GM12878 (cell line): Measurements from ENCODE around the gene ASRGL1. TPM values are rescaled to one million over a fixed set of nuclear protein-coding genes. Genes with fewer than 3 reads are reported as not detected.

ENCODE experiments used
- ATAC-seq: fragments of 200-7000 bp; cut with Tn5 transposase; 3 replicates; pipeline ENCODE4 v1.9.1; 2020; ENCODE audit warnings: mild to moderate bottlenecking, moderate library complexity
- BruUV-seq: library from RNA; stranded (reverse); fragments of 400-500 nt; replicated peaks from 2 replicates; lab custom pipeline; 2021; lab: Mats Ljungman, UMichigan
- CTCF ChIA-PET: fragments of 300-600 bp; sonication (Branson Sonifier 250); formaldehyde crosslinking; extraction: SDS; loops from one replicate; lab custom pipeline; 2021; ENCODE audit warnings: inconsistent platforms; lab: Yijun Ruan, JAX
- POLR2A ChIA-PET: fragments of 350-600 bp; formaldehyde crosslinking; extraction: SDS; loops from one replicate; lab custom pipeline; 2021; ENCODE audit warnings: inconsistent platforms; lab: Charles Lee
- RAD21 ChIA-PET: fragments of 300-600 bp; sonication (Branson Sonifier 250); formaldehyde crosslinking; loops from one replicate; lab custom pipeline; 2023; ENCODE audit warnings: antibody characterized with exemption; ENCODE audit not compliant: unreplicated experiment; lab: Charles Lee
- SMC1A ChIA-PET: fragments of 300-600 bp; sonication (Branson Sonifier 250); formaldehyde crosslinking; loops from one replicate; lab custom pipeline; 2023; ENCODE audit not compliant: unreplicated experiment, uncharacterized antibody; lab: Charles Lee
- DNase-seq: peaks from one replicate; pipeline ENCODE4 v3.0.0-alpha.2; 2011; ENCODE audit warnings: low read depth, low spot score
- FAIRE-seq: peaks from 3 replicates; lab custom pipeline; 2011; peaks lifted over from hg19 to GRCh38; lab: Jason Lieb, UNC
- H2AFZ ChIP-seq: 2 replicates; pipeline ENCODE4 v1.6.0; 2011; ENCODE audit warnings: low read depth, low read length, control low read depth; ENCODE audit not compliant: control insufficient read depth
- H3K27ac ChIP-seq: 2 replicates; pipeline ENCODE4 v1.5.1; 2011; ENCODE audit warnings: control low read depth; ENCODE audit not compliant: control insufficient read depth, insufficient read depth
- H3K27me3 ChIP-seq, 2 experiments: replicated peaks in 1 of 2; 2 replicates each; pipeline versions ENCODE4 v1.6.0 to v1.6.1; 2011; ENCODE audit warnings: low read length in 1 of 2; ENCODE audit not compliant: control insufficient read depth in 2 of 2, insufficient read depth in 2 of 2
- H3K36me3 ChIP-seq, 2 experiments: 2 replicates each; pipeline ENCODE4 v1.5.1; 2011; ENCODE audit warnings: low read length in 1 of 2; ENCODE audit not compliant: control insufficient read depth in 2 of 2, insufficient read depth in 2 of 2
- H3K4me1 ChIP-seq: 2 replicates; pipeline ENCODE4 v1.6.1; 2011; ENCODE audit warnings: mild to moderate bottlenecking, low read length, moderate library complexity, mixed read lengths; ENCODE audit not compliant: control insufficient read depth, insufficient read depth
- H3K4me2 ChIP-seq: 2 replicates; pipeline ENCODE4 v1.6.0; 2011; ENCODE audit warnings: control low read depth; ENCODE audit not compliant: control insufficient read depth, insufficient read depth
- H3K4me3 ChIP-seq: fragments of 200-600 bp; sonication (generic); 2 replicates; pipeline ENCODE4 v1.5.1; 2016
- H3K79me2 ChIP-seq: 2 replicates; pipeline ENCODE4 v1.6.0; 2011; ENCODE audit warnings: low read length; ENCODE audit not compliant: control insufficient read depth, insufficient read depth
- H3K9ac ChIP-seq: 2 replicates; pipeline ENCODE4 v1.8.0; 2011; ENCODE audit warnings: low read length, control low read depth, mixed read lengths; ENCODE audit not compliant: control insufficient read depth, insufficient read depth
- H3K9me3 ChIP-seq: replicated peaks from 3 replicates; pipeline ENCODE4 v1.5.1; 2011; ENCODE audit warnings: mild to moderate bottlenecking, low read length; ENCODE audit not compliant: control insufficient read depth, insufficient read depth
- H4K20me1 ChIP-seq: 2 replicates; pipeline ENCODE4 v1.6.0; 2011; ENCODE audit not compliant: control insufficient read depth, insufficient read depth
- ATF3 ChIP-seq: IDR thresholded peaks from 2 replicates; pipeline ENCODE4 v1.6.1; 2011; ENCODE audit warnings: low read depth, mild to moderate bottlenecking, low read length, moderate library complexity, borderline replicate concordance; ENCODE audit errors: extremely low read depth
- CREB1 ChIP-seq: IDR thresholded peaks from 2 replicates; pipeline ENCODE4 v1.6.1; 2012; ENCODE audit warnings: low read depth, mild to moderate bottlenecking, inconsistent platforms
- ETV6 ChIP-seq, 2 experiments: fragments of 450-650 bp in 1 of 2; IDR thresholded peaks in 1 of 2; conservative IDR thresholded peaks in 1 of 2; 2 replicates each; pipeline ENCODE4 v1.6.1; 2014; ENCODE audit warnings: antibody characterized with exemption in 1 of 2, borderline replicate concordance in 1 of 2, low read depth in 1 of 2, mild to moderate bottlenecking in 1 of 2, moderate library complexity in 1 of 2
- FOS ChIP-seq: IDR thresholded peaks from 3 replicates; pipeline ENCODE4 v1.6.1; 2011; ENCODE audit warnings: borderline replicate concordance; ENCODE audit not compliant: insufficient read length; ENCODE audit errors: extremely low read depth
- HDAC2 ChIP-seq: fragments of 200-600 bp; sonication (generic); IDR thresholded peaks from 2 replicates; pipeline ENCODE4 v1.6.1; 2017
- IKZF2 ChIP-seq, 2 experiments: fragments of 450-650 bp; IDR thresholded peaks; 2 replicates each; pipeline ENCODE4 v1.6.1; 2017; ENCODE audit warnings: mild to moderate bottlenecking in 2 of 2, moderate library complexity in 2 of 2
- MTA3 ChIP-seq: IDR thresholded peaks from 2 replicates; pipeline ENCODE4 v1.6.1; 2012; ENCODE audit warnings: low read length, inconsistent platforms, borderline replicate concordance
- MYC ChIP-seq: IDR thresholded peaks from 2 replicates; pipeline ENCODE4 v1.6.1; 2011; ENCODE audit warnings: mild to moderate bottlenecking, low read length, moderate library complexity, inconsistent platforms; ENCODE audit not compliant: insufficient read depth, insufficient replicate concordance, insufficient read length, severe bottlenecking
- NFYA ChIP-seq: IDR thresholded peaks from 2 replicates; pipeline ENCODE4 v1.6.1; 2011; ENCODE audit warnings: low read depth, mild to moderate bottlenecking, low read length, improper control_type of control experiment, borderline replicate concordance
- PRDM15 ChIP-seq: fragments of 450-650 bp; formaldehyde crosslinking; IDR thresholded peaks from 2 replicates; pipeline ENCODE4 v1.4.0; 2020; ENCODE audit warnings: mild to moderate bottlenecking, moderate library complexity
- RAD51 ChIP-seq: fragments of 450-650 bp; IDR thresholded peaks from 2 replicates; pipeline ENCODE4 v1.6.1; 2016; ENCODE audit warnings: moderate library complexity, mild to moderate bottlenecking, inconsistent platforms
- STAT3 ChIP-seq: IDR thresholded peaks from 2 replicates; pipeline ENCODE4 v1.6.1; 2011; ENCODE audit warnings: low read depth, low read length, improper control_type of control experiment
- WGBS: methylation state at CpG from one replicate; pipeline ENCODE4 v1.1.6; 2016; ENCODE audit warnings: low lambda C conversion rate; ENCODE audit not compliant: insufficient replicate concordance, insufficient coverage; ENCODE audit errors: missing lambda C conversion rate; 5-methylcytosine and 5-hydroxymethylcytosine counted together
- in situ Hi-C: fragments of 300-500 bp; cut with MboI; formaldehyde crosslinking; loops from 9 replicates; pipeline ENCODE4 v1.14.3; 2018; ENCODE audit warnings: mixed read lengths
- intact Hi-C: fragments of 100-400 bp; cut with micrococcal nuclease; formaldehyde crosslinking; loops from one replicate; pipeline ENCODE4 v1.14.2; 2022; ENCODE audit not compliant: unreplicated experiment
- polyA plus RNA-seq, 11 experiments: library from polyadenylated mRNA; depleted of rRNA in 4 of 11; unstranded in 6 of 11; stranded (reverse) in 5 of 11; fragments of >200 nt; fragmentation: Nextera tagmentation in 4 of 11; fragmentation: Illumina TruSeq in 1 of 11; extraction: Ambion mirVana in 4 of 11; extraction: Trizol in 1 of 11; gene quantifications; 1 replicate in 1 of 11; 2 replicates in 10 of 11; pipeline versions ENCODE4 v1.2.1 to v1.2.3, GENCODE V29; 2011 to 2016; ENCODE audit warnings: inconsistent platforms in 2 of 11, missing spikeins in 2 of 11, low read depth in 1 of 11
- total RNA-seq, 4 experiments: library from RNA; depleted of rRNA in 3 of 4; stranded (reverse); fragments of >200 nt in 3 of 4; fragmentation: Illumina TruSeq in 1 of 4; extraction: Trizol in 1 of 4; gene quantifications; 2 replicates each; pipeline versions ENCODE4 v1.2.1 to v1.2.3, GENCODE V29; 2013 to 2021

ASRGL1 gene
- total and polyA plus RNA-seq, 10 of the 15 experiments (the other 5 are each of a cell fraction or from before 2014, with no cell fraction given) = 0.97 to 24.5 (median 4.8) TPM

GRCh38 chr11:62388999-62389398 is 51.8 kb downstream of the ASRGL1 start:
- TF ChIP-seq IKZF2 (IDR thresholded peaks at IDR 0.05) (no peak), CREB1 (no peak), STAT3 (no peak), HDAC2 (no peak), FOS (no peak), RAD51 (no peak)
- BruUV-seq = no TSS peak
- in situ Hi-C loops (no loop called here), intact Hi-C loops (no loop called here)
- FAIRE-seq = no peak
- WGBS = 76% methylated on average over 10 of the region's 11 CpGs
- H3K27me3 ChIP-seq = no peaks in the 10 kb centered on the region
- no peak overlapping the region for H3K4me3 ChIP-seq
- H2AFZ ChIP-seq = no peak overlapping the region
- no peak for DNase-seq
- no peak for ATAC-seq
- SMC1A ChIA-PET = no interaction called here
- no peaks in the 10 kb centered on the region for H4K20me1 ChIP-seq
- H3K79me2 ChIP-seq = no peaks in the 10 kb centered on the region
- POLR2A ChIA-PET = no interaction called here
- H3K9ac ChIP-seq = no peak overlapping the region
- no peaks in the 10 kb centered on the region for H3K36me3 ChIP-seq
- no peaks in the 10 kb centered on the region for H3K9me3 ChIP-seq
- peaks cover 8% of the 10 kb centered on the region for H3K4me1 ChIP-seq
- CTCF ChIA-PET = interaction anchor here (0.6 to 2.5 kb wide), 5 partner anchors 9 to 496 kb away, joined by 3 to 11 read pairs (median 5); partner anchors contain the start of gene ASRGL1
- H3K4me2 ChIP-seq = no peak overlapping the region
- no peak overlapping the region for H3K27ac ChIP-seq
- RAD21 ChIA-PET = no interaction called here

GRCh38 chr11:62390237-62390636 is 53.0 kb downstream of the ASRGL1 start:
- Histone ChIP-seq H3K4me2 (no peak overlapping the region), H3K9ac (no peak overlapping the region), H3K9me3 (no peaks in the 10 kb centered on the region), H3K4me3 (no peak overlapping the region), H3K27ac (no peak overlapping the region), H3K79me2 (no peaks in the 10 kb centered on the region), H2AFZ (no peak overlapping the region), H3K4me1 (peaks cover 8% of the 10 kb centered on the region), H4K20me1 (no peaks in the 10 kb centered on the region), H3K27me3 (no peaks in the 10 kb centered on the region), H3K36me3 (no peaks in the 10 kb centered on the region)
- no TSS peak for BruUV-seq
- 16% methylated on average over 5 of the region's 5 CpGs for WGBS
- ATAC-seq (no peak), FAIRE-seq (no peak), DNase-seq (no peak)
- ChIA-PET RAD21 (no interaction called here), POLR2A (interaction anchor here (0.6 kb wide), 1 partner anchor 192 kb away, joined by 4 read pairs; no protein-coding TSS in a partner anchor), SMC1A (interaction anchor here (0.9 to 1.7 kb wide), 2 partner anchors 9 to 13 kb away, joined by 4 to 5 read pairs; no protein-coding TSS in a partner anchor), CTCF (interaction anchor here (0.7 to 3.4 kb wide), 6 partner anchors 9 to 287 kb away, joined by 3 to 13 read pairs (median 8); partner anchors contain the start of gene ASRGL1)
- intact Hi-C loops (loop anchor here (10.0 kb wide), 1 partner anchor 475 kb away; no protein-coding TSS in a partner anchor), in situ Hi-C loops (no loop called here)
- TF ChIP-seq MTA3 (no peak), ATF3 (no peak), PRDM15 (CRISPR knock-in tag) (no peak), NFYA (no peak), MYC (no peak), ETV6 (conservative IDR thresholded peaks at IDR 0.05 in 1 of 2, IDR thresholded peaks at IDR 0.05 in 1 of 2; ENCODE audit: borderline replicate concordance in 1 of 2, low read depth in 1 of 2) (no peak)
